ENCODE data around the gene OLIG2.

- no peak for TF ChIP-seq CTCF (conservative IDR thresholded peaks at IDR 0.05)
- TF ChIP-seq ZFX (IDR thresholded peaks at IDR 0.05): no peak
These were observed 47.1 kb upstream of the OLIG2 start for GRCh38 chr21:32978331-32979270.

All from C4-2B (cell line).